ENCODE data around the gene THSD7A.

- TF ChIP-seq CTCF (conservative IDR thresholded peaks at IDR 0.05; ENCODE audit: low read depth, low read length), result no peak
- TF ChIP-seq EZH2 (IDR thresholded peaks at IDR 0.05; ENCODE audit: borderline replicate concordance, low read depth, low read length, poor library complexity, severe bottlenecking), result no peak
These were observed 421.0 kb downstream of the THSD7A start for GRCh38 chr7:11410656-11411644.
